HEK293 (cell line): Measurements from ENCODE around the gene KREMEN2.
A peak's percentile ranks its signal among the peaks of the same experiment; 100 is the strongest.

Experiments
- CTCF ChIA-PET: fragments of 350-600 bp; formaldehyde crosslinking; extraction: SDS; loops from one replicate; lab custom pipeline; 2021; ENCODE audit warnings: antibody characterized with exemption; lab: Yijun Ruan, JAX
- POLR2A ChIA-PET: fragments of 300-600 bp; formaldehyde crosslinking; extraction: SDS; loops from one replicate; lab custom pipeline; 2020; ENCODE audit warnings: antibody characterized with exemption, inconsistent platforms; lab: Yijun Ruan, JAX
- H3K27ac ChIP-seq: fragments of 200-500 bp; sonication (Bioruptor generic); 2 replicates; pipeline ENCODE4 v1.5.1; 2014; ENCODE audit warnings: low read depth, low read length, control low read depth, inconsistent platforms; ENCODE audit errors: extremely low read depth
- H3K36me3 ChIP-seq, 2 experiments: fragments of 200-500 bp in 1 of 2; sonication (Bioruptor generic) in 1 of 2; 1 replicate in 1 of 2; 2 replicates in 1 of 2; pipeline ENCODE4 v1.5.1; 2014 to 2017; ENCODE audit warnings: inconsistent platforms in 2 of 2, low read length in 2 of 2; ENCODE audit not compliant: control insufficient read depth in 2 of 2, insufficient read depth in 1 of 2
- H3K4me1 ChIP-seq: fragments of 200-500 bp; sonication (Bioruptor generic); 2 replicates; pipeline ENCODE4 v1.5.1; 2014; ENCODE audit warnings: mild to moderate bottlenecking, low read length, inconsistent platforms; ENCODE audit not compliant: control insufficient read depth, insufficient read depth
- H3K4me3 ChIP-seq: 2 replicates; pipeline ENCODE4 v1.5.1; 2011; ENCODE audit warnings: low read depth, mild to moderate bottlenecking, control low read depth, low read length, moderate library complexity
- H3K9me3 ChIP-seq: fragments of 200-500 bp; sonication (Bioruptor generic); 2 replicates; pipeline ENCODE4 v1.5.1; 2014; ENCODE audit warnings: low read depth, low read length, inconsistent platforms; ENCODE audit not compliant: control insufficient read depth, insufficient read depth
- EGR2 ChIP-seq: fragments of 450-650 bp; formaldehyde crosslinking; IDR thresholded peaks from 2 replicates; pipeline ENCODE4 v1.5.1; 2016; ENCODE audit warnings: low read depth, missing biosample characterization, missing genetic modification characterization
- FEZF1 ChIP-seq: fragments of 450-650 bp; formaldehyde crosslinking; IDR thresholded peaks from 2 replicates; pipeline ENCODE4 v1.5.1; 2016; ENCODE audit warnings: missing biosample characterization, missing genetic modification characterization
- GLIS1 ChIP-seq: fragments of 450-650 bp; formaldehyde crosslinking; IDR thresholded peaks from 2 replicates; pipeline ENCODE4 v1.5.1; 2016; ENCODE audit warnings: missing biosample characterization, missing genetic modification characterization
- PATZ1 ChIP-seq: fragments of 450-650 bp; formaldehyde crosslinking; IDR thresholded peaks from 2 replicates; pipeline ENCODE4 v1.5.1; 2016; ENCODE audit warnings: missing biosample characterization, missing genetic modification characterization
- PRDM1 ChIP-seq: fragments of 450-650 bp; formaldehyde crosslinking; IDR thresholded peaks from 2 replicates; pipeline ENCODE4; 2016; ENCODE audit warnings: missing biosample characterization, missing genetic modification characterization
- SCRT2 ChIP-seq: fragments of 450-650 bp; formaldehyde crosslinking; IDR thresholded peaks from 2 replicates; pipeline ENCODE4 v1.5.1; 2016; ENCODE audit warnings: missing biosample characterization, missing genetic modification characterization
- ZFHX2 ChIP-seq: fragments of 450-650 bp; formaldehyde crosslinking; conservative IDR thresholded peaks from 2 replicates; pipeline ENCODE4 v1.5.1; 2016; ENCODE audit warnings: missing biosample characterization, missing genetic modification characterization
- ZIC2 ChIP-seq: fragments of 450-650 bp; formaldehyde crosslinking; IDR thresholded peaks from 2 replicates; pipeline ENCODE4 v1.5.1; 2016; ENCODE audit warnings: missing biosample characterization, missing genetic modification characterization
- ZNF112 ChIP-seq: fragments of 450-650 bp; formaldehyde crosslinking; IDR thresholded peaks from 2 replicates; pipeline ENCODE4 v1.5.0; 2017; ENCODE audit warnings: missing biosample characterization, missing genetic modification characterization
- ZNF148 ChIP-seq: fragments of 450-650 bp; formaldehyde crosslinking; IDR thresholded peaks from 2 replicates; pipeline ENCODE4 v1.5.0; 2017; ENCODE audit warnings: missing biosample characterization, missing genetic modification characterization, borderline replicate concordance
- ZNF335 ChIP-seq: fragments of 450-650 bp; formaldehyde crosslinking; conservative IDR thresholded peaks from 2 replicates; pipeline ENCODE4 v1.5.1; 2016; ENCODE audit warnings: missing biosample characterization, missing genetic modification characterization
- ZNF366 ChIP-seq: fragments of 450-650 bp; formaldehyde crosslinking; conservative IDR thresholded peaks from 2 replicates; pipeline ENCODE4 v1.5.1; 2016; ENCODE audit warnings: missing biosample characterization, missing genetic modification characterization
- ZNF394 ChIP-seq: fragments of 450-650 bp; formaldehyde crosslinking; IDR thresholded peaks from 2 replicates; pipeline ENCODE4 v1.5.1; 2016; ENCODE audit warnings: missing biosample characterization, missing genetic modification characterization, mild to moderate bottlenecking, moderate library complexity, borderline replicate concordance
- ZNF600 ChIP-seq: fragments of 450-650 bp; formaldehyde crosslinking; IDR thresholded peaks from 2 replicates; pipeline ENCODE4 v1.5.1; 2016; ENCODE audit warnings: missing biosample characterization, missing genetic modification characterization
- ZNF639 ChIP-seq: fragments of 450-650 bp; formaldehyde crosslinking; IDR thresholded peaks from 2 replicates; pipeline ENCODE4 v1.5.1; 2016; ENCODE audit warnings: missing biosample characterization, missing genetic modification characterization
- ZNF830 ChIP-seq: fragments of 450-650 bp; IDR thresholded peaks from 2 replicates; pipeline ENCODE4 v1.5.0; 2018; ENCODE audit warnings: missing biosample characterization, missing genetic modification characterization, low read depth, mild to moderate bottlenecking, moderate library complexity
- ZSCAN23 ChIP-seq: fragments of 450-650 bp; formaldehyde crosslinking; IDR thresholded peaks from 2 replicates; pipeline ENCODE4 v1.5.1; 2016; ENCODE audit warnings: missing biosample characterization, missing genetic modification characterization

Gene KREMEN2

GRCh38 chr16:2981899-2982250 lies 17.8 kb downstream of the KREMEN2 start:
- peak; percentile 82 for TF ChIP-seq ZNF600 (tag by site-specific recombination)
- TF ChIP-seq GLIS1 (tag by site-specific recombination) = peak; percentile 73
- peak; percentile 83 for TF ChIP-seq EGR2 (tag by site-specific recombination)
- no peak for TF ChIP-seq ZNF639
- TF ChIP-seq ZFHX2 (tag by site-specific recombination) = peak; percentile 92
- no peak for TF ChIP-seq ZNF148
- peak; percentile 24; the same call in 1 of the 2 replicates for TF ChIP-seq PATZ1 (tag by site-specific recombination)
- peak; percentile 53 for TF ChIP-seq SCRT2 (tag by site-specific recombination)
- no peak for TF ChIP-seq ZSCAN23 (tag by site-specific recombination)
- peak; percentile 28; the same call in 1 of the 2 replicates for TF ChIP-seq ZNF394 (tag by site-specific recombination)
- peak; percentile 43; the same call in 1 of the 2 replicates for TF ChIP-seq ZIC2
- H3K36me3 ChIP-seq = peaks cover 3 to 15% of the 10 kb centered on the region in 2 experiments; a peak in 2 of 3 replicates
- no peaks in the 10 kb centered on the region for H3K9me3 ChIP-seq
- no peak overlapping the region for H3K27ac ChIP-seq
- no peak overlapping the region for H3K4me3 ChIP-seq
- CTCF ChIA-PET = interaction anchor here (1.4 to 2.8 kb wide), 4 partner anchors 10 to 55 kb away, joined by 4 to 12 read pairs (median 5); partner anchors contain the start of gene PAQR4
- H3K4me1 ChIP-seq = no peaks in the 10 kb centered on the region
- POLR2A ChIA-PET = interaction anchor here (0.7 to 2.2 kb wide), 8 partner anchors 9 to 552 kb away, joined by 3 to 25 read pairs (median 4); partner anchors contain the start of genes HCFC1R1, KREMEN2, THOC6 and TNFRSF12A

GRCh38 chr16:2982402-2982801 lies 18.3 kb downstream of the KREMEN2 start:
- ChIA-PET POLR2A (interaction anchor here (0.7 to 1.7 kb wide), 6 partner anchors 8 to 552 kb away, joined by 3 to 5 read pairs (median 4); partner anchors contain the start of genes HCFC1R1 and THOC6), CTCF (interaction anchor here (0.8 to 2.8 kb wide), 6 partner anchors 10 to 61 kb away, joined by 3 to 12 read pairs (median 4); partner anchors contain the start of gene PAQR4)
- H3K36me3 ChIP-seq = peaks cover 3 to 10% of the 10 kb centered on the region in 2 experiments; a peak in 2 of 3 replicates
- H3K27ac ChIP-seq = no peak overlapping the region
- TF ChIP-seq ZNF830 (tag by site-specific recombination) (no peak), PRDM1 (peak; percentile 99), ZNF366 (tag by site-specific recombination) (peak; percentile 91), FEZF1 (tag by site-specific recombination) (no peak), ZNF639 (no peak), ZNF112 (tag by site-specific recombination) (no peak), ZNF335 (0 out of 2 replicates have a peak, but pooled peaks have one; percentile 18)
- H3K4me3 ChIP-seq = no peak overlapping the region
- H3K4me1 ChIP-seq = no peaks in the 10 kb centered on the region
- H3K9me3 ChIP-seq = no peaks in the 10 kb centered on the region
